GM19455 (cell line): ENCODE data around the gene DPY30.

Experiments used
- ATAC-seq: cut with Tn5 transposase; IDR thresholded peaks from one replicate; pipeline ENCODE4 v1.9.1; 2021; ENCODE audit not compliant: unreplicated experiment

DPY30 gene

GRCh38 chr2:31979018-31979417 is 60.6 kb downstream of the DPY30 start:
- ATAC-seq = no peak

- ATAC-seq = no peak
Measured at GRCh38 chr2:31978436-31978835, 61.2 kb downstream of the DPY30 start.
